GM15510 (cell line): ENCODE data around the gene CELF2.

Experiments used
- POLR2A ChIP-seq: IDR thresholded peaks from 3 replicates; pipeline ENCODE4 v1.6.1; 2011; ENCODE audit warnings: borderline replicate concordance; ENCODE audit not compliant: insufficient read length; ENCODE audit errors: extremely low read depth

Gene CELF2

DNA sequence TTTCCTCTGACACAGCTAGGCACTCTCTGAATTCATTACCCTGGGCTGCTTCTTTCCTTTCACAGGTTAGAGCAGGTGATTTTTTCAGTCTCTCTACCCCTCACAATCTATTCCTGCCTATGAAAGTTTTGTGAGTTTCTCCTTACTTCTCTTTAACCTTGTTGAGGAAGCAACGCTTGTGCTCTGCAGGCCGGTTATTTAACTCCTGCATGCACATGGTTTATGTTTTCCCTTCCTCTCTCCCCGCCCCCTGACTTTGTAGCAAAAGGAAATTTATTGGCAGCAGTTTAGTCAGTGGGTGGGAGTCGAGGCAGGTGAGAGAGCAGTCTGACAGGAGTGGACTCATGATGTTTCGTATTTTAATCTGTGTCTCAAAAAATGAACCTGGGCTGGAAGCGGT, 91.9 kb downstream of the CELF2 start:
- no peak for TF ChIP-seq POLR2A

- no peak for TF ChIP-seq POLR2A
Measured at GRCh38 chr10:11110539-11110938, 92.9 kb downstream of the CELF2 start.

DNA sequence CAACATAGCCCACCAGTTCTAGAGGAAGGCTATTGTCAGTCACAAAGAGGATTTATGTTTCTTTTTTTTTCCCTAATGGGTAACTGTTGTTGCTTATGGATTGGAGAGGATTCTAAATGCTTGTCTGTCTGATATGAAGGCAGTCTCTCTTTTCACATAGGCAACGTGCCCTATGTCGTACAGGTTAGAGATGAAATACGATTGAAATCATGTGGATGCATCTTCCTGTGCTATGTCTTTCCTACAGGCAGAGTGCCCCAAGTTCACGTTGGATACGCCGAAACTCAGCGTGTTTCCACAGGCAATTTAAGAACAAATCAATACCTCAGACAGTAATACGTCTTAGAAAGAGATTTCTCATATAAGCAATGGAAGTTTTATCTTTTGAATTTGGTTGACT, 93.8 kb downstream of the CELF2 start:
- no peak for TF ChIP-seq POLR2A

DNA sequence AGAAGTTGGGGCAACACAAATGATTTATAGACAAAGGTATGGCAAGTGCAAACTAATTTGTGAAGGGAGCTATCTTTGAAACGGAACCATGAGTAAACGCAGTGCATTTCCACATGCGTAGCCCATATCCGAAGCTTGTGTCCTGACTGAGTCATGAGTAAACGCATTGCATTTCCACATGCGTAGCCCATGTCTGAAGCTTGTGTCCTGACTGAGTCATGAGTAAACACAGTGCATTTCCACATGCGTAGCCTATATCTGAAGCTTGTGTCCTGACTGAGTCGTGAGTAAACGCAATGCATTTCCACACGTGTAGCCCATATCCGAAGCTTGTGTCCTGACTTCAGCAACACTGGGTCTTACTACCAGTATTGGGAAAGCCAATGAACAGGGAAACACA, 95.0 kb downstream of the CELF2 start:
- no peak for TF ChIP-seq POLR2A

- TF ChIP-seq POLR2A: no peak
Measured at GRCh38 chr10:11113156-11113555, 95.5 kb downstream of the CELF2 start.

GRCh38 chr10:11114269-11114668, 96.6 kb downstream of the CELF2 start:
- no peak for TF ChIP-seq POLR2A

DNA sequence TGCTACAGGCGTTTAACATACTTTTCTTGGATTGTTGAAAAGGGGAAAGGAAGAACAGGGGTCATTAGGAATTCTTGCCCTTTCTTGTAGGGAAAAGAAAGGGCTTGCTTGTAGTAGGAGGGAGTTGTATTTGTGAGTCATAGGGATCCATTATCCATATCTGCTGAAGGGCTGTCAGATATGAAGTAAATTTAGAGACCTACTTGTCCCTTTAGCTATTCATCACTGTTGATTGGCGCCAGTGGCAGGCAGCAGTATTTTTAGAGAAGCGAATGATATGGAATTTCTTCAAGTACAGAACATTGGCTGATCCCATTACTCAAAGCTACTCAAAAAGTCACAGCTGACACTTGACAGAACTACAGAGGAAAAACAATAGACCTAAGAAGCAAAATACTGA, 97.7 kb downstream of the CELF2 start:
- TF ChIP-seq POLR2A: no peak

GRCh38 chr10:11116361-11116760, 98.7 kb downstream of the CELF2 start:
- no peak for TF ChIP-seq POLR2A

GRCh38 chr10:11116817-11117216, 99.1 kb downstream of the CELF2 start:
- no peak for TF ChIP-seq POLR2A

GRCh38 chr10:11118686-11119085, 101.0 kb downstream of the CELF2 start:
- TF ChIP-seq POLR2A: no peak

DNA sequence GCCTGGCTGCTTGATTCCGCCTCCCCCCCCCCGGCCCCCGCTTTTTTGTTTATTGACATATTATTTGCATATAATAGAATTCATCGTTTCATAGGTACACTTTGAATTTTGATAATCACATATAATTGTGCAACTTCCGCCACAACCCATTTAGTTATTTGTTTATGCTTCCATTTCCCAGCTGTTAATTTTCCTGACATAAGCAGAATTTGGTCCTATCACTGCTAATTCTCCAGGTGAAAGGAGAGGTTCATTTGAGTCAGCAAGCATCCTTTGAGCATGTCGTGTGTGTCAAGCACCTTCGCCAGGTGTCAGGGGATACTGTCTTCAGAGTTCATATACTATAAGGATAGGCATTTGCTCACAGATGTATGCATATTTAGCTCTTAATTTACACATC, 102.2 kb downstream of the CELF2 start:
- no peak for TF ChIP-seq POLR2A

GRCh38 chr10:11120711-11121110, 103.0 kb downstream of the CELF2 start:
- no peak for TF ChIP-seq POLR2A

DNA sequence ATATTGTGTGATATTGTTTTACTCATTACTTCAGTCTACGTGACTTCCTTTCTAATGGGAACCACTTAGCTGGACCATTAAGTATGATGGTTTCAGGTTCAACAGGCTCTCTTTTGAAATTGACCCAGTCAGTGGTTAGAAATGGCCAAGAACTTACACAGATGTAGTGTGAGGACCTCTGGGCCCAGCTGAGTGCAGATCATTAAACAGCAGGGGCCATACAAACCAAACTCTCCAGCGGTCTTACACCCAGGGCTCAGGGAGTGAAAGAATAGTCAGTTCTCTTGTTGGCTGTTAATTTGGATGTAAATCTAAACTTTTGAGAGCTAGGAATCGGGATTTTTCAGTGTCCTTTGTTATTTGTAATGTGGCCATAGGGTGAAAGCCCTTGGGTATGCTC, 107.3 kb downstream of the CELF2 start:
- TF ChIP-seq POLR2A: no peak

GRCh38 chr10:11131112-11131639, 113.5 kb downstream of the CELF2 start:
- TF ChIP-seq POLR2A: no peak

GRCh38 chr10:11134411-11134810, 116.7 kb downstream of the CELF2 start:
- TF ChIP-seq POLR2A: no peak

- no peak for TF ChIP-seq POLR2A
Measured at GRCh38 chr10:11135709-11136108, 118.0 kb downstream of the CELF2 start.
